Measurements from ENCODE around the gene DUSP12.

DUSP12 gene

GRCh38 chr1:161749509-161750407 lies at the start of gene DUSP12:
TSS of gene DUSP12 (plus strand) at chr1:161749786. CDS start at chr1:161749802, 16 bp downstream.
- in situ Hi-C loops (cut with MboI; ENCODE audit: low sequenced_read_pairs): loop anchor here (25.0 kb wide), 1 partner anchor 537 kb away; the partner anchor contains the start of genes APOA2, FCER1G and NDUFS2

GRCh38 chr1:161702250-161702649 lies 47.3 kb upstream of the DUSP12 start:
- in situ Hi-C loops (cut with MboI; ENCODE audit: low sequenced_read_pairs): no loop called here

GRCh38 chr1:161705537-161705936 lies 44.0 kb upstream of the DUSP12 start:
- in situ Hi-C loops (cut with MboI; ENCODE audit: low sequenced_read_pairs): no loop called here

GRCh38 chr1:161706113-161706481 lies 43.5 kb upstream of the DUSP12 start:
- in situ Hi-C loops (cut with MboI; ENCODE audit: low sequenced_read_pairs): no loop called here

GRCh38 chr1:161706482-161707347 lies 42.9 kb upstream of the DUSP12 start, which contains the start of gene FCRLA:
TSS of gene FCRLA (plus strand) at chr1:161707229. CDS start at chr1:161707265, 36 bp downstream.
- in situ Hi-C loops (cut with MboI; ENCODE audit: low sequenced_read_pairs): no loop called here

- in situ Hi-C loops (cut with MboI; ENCODE audit: low sequenced_read_pairs): no loop called here
Measured at GRCh38 chr1:161707503-161707902, 42.1 kb upstream of the DUSP12 start.

GRCh38 chr1:161709373-161709772 lies 40.2 kb upstream of the DUSP12 start:
- in situ Hi-C loops (cut with MboI; ENCODE audit: low sequenced_read_pairs): no loop called here

GRCh38 chr1:161710560-161710959 lies 39.0 kb upstream of the DUSP12 start:
- in situ Hi-C loops (cut with MboI; ENCODE audit: low sequenced_read_pairs): no loop called here

GRCh38 chr1:161718559-161719324 lies 30.8 kb upstream of the DUSP12 start:
- in situ Hi-C loops (cut with MboI; ENCODE audit: low sequenced_read_pairs): no loop called here

GRCh38 chr1:161719325-161719611 lies 30.3 kb upstream of the DUSP12 start:
- in situ Hi-C loops (cut with MboI; ENCODE audit: low sequenced_read_pairs): no loop called here

GRCh38 chr1:161720422-161720821 lies 29.2 kb upstream of the DUSP12 start:
- in situ Hi-C loops (cut with MboI; ENCODE audit: low sequenced_read_pairs): no loop called here

GRCh38 chr1:161720956-161721737 lies 28.4 kb upstream of the DUSP12 start, which contains the start of gene FCRLB:
TSS of gene FCRLB (plus strand) at chr1:161721544. CDS start at chr1:161722673, 1,129 bp downstream.
- in situ Hi-C loops (cut with MboI; ENCODE audit: low sequenced_read_pairs): no loop called here

GRCh38 chr1:161721738-161722343 lies 27.7 kb upstream of the DUSP12 start:
- in situ Hi-C loops (cut with MboI; ENCODE audit: low sequenced_read_pairs): no loop called here

GRCh38 chr1:161722406-161722805 lies 27.2 kb upstream of the DUSP12 start:
- in situ Hi-C loops (cut with MboI; ENCODE audit: low sequenced_read_pairs): no loop called here

- in situ Hi-C loops (cut with MboI; ENCODE audit: low sequenced_read_pairs): no loop called here
Measured at GRCh38 chr1:161723459-161724141, 26.0 kb upstream of the DUSP12 start.

GRCh38 chr1:161725258-161725907 lies 24.2 kb upstream of the DUSP12 start:
- in situ Hi-C loops (cut with MboI; ENCODE audit: low sequenced_read_pairs): loop anchor here (25.0 kb wide), 1 partner anchor 513 kb away; the partner anchor contains the start of genes APOA2, FCER1G and NDUFS2

GRCh38 chr1:161725908-161726472 lies 23.6 kb upstream of the DUSP12 start:
- in situ Hi-C loops (cut with MboI; ENCODE audit: low sequenced_read_pairs): loop anchor here (25.0 kb wide), 1 partner anchor 514 kb away; the partner anchor contains the start of genes APOA2, FCER1G and NDUFS2

Data from HL-60/S4 treated with retinoic acid at 250 ng/mL for 4 days and 3 days (cell line).